Esophagus muscularis mucosa (tissue), 4 donors: ENCODE measurements around the gene SPARC. TPM values are rescaled to one million over a fixed set of nuclear protein-coding genes. Genes with fewer than 3 reads are reported as not detected.

ENCODE experiments used
- DNase-seq: peaks from one replicate; pipeline ENCODE4 v3.0.0-alpha.2; 2017; ENCODE audit errors: extremely low spot score
- H3K27ac ChIP-seq, 4 donors: fragments of 200-600 bp; sonication (generic); replicated peaks in 1 of 4; 1 replicate in 3 of 4; 2 replicates in 1 of 4; pipeline ENCODE4 v1.5.1; 2016 to 2019; ENCODE audit warnings: mild to moderate bottlenecking in 1 of 4
- H3K27me3 ChIP-seq, 4 donors: fragments of 200-600 bp; sonication (generic); one replicate each; pipeline versions ENCODE4 v1.5.1 to v1.6.0; 2016 to 2019
- H3K36me3 ChIP-seq, 4 donors: fragments of 200-600 bp; sonication (generic); one replicate each; pipeline ENCODE4 v1.5.1; 2016 to 2019
- H3K4me1 ChIP-seq, 4 donors: fragments of 200-600 bp; sonication (generic); one replicate each; pipeline ENCODE4 v1.5.1; 2016 to 2019
- H3K4me3 ChIP-seq, 4 donors: fragments of 200-600 bp; sonication (generic); 1 replicate in 2 of 4; 2 replicates in 2 of 4; pipeline ENCODE4 v1.5.1; 2016 to 2019; ENCODE audit warnings: mild to moderate bottlenecking in 4 of 4, moderate library complexity in 1 of 4
- H3K9me3 ChIP-seq, 4 donors: fragments of 200-600 bp; sonication (generic); 1 replicate in 3 of 4; 2 replicates in 1 of 4; pipeline ENCODE4 v1.5.1; 2016 to 2019
- CTCF ChIP-seq, 3 experiments: fragments of 200-600 bp in 2 of 3; fragments of 450-650 bp in 1 of 3; sonication (generic) in 2 of 3; IDR thresholded peaks; one replicate each; pipeline ENCODE4 v1.5.1; 2017 to 2019; ENCODE audit warnings: antibody characterized with exemption in 3 of 3, mild to moderate bottlenecking in 2 of 3, moderate library complexity in 1 of 3
- EP300 ChIP-seq: sonication (generic); formaldehyde crosslinking; IDR thresholded peaks from one replicate; pipeline ENCODE4 v1.6.1; 2017; ENCODE audit warnings: antibody characterized with exemption
- POLR2A ChIP-seq: fragments of 450-650 bp; IDR thresholded peaks from one replicate; pipeline ENCODE4 v1.6.1; 2017; ENCODE audit warnings: antibody characterized with exemption, moderate library complexity, mild to moderate bottlenecking, low read depth
- POLR2AphosphoS5 ChIP-seq, 2 donors: sonication (generic); formaldehyde crosslinking; IDR thresholded peaks; one replicate each; pipeline ENCODE4 v1.6.1; 2017; ENCODE audit warnings: antibody characterized with exemption in 2 of 2
- WGBS: methylation state at CpG from one replicate; pipeline ENCODE4 v1.1.5; 2018; 5-methylcytosine and 5-hydroxymethylcytosine counted together
- intact Hi-C: fragments of 100-400 bp; cut with DNase I; formaldehyde crosslinking; loops from one replicate; pipeline ENCODE4 v1.15.1; 2023
- total RNA-seq, 4 donors: library from RNA; depleted of rRNA; stranded (reverse); fragments of >200 nt; gene quantifications; one replicate each; pipeline versions ENCODE4 v1.1.0 to v1.2.1, GENCODE V29; 2016

SPARC gene
- total RNA-seq, 4 donors from 2014 or later: 269 to 875 (median 432) TPM

DNA sequence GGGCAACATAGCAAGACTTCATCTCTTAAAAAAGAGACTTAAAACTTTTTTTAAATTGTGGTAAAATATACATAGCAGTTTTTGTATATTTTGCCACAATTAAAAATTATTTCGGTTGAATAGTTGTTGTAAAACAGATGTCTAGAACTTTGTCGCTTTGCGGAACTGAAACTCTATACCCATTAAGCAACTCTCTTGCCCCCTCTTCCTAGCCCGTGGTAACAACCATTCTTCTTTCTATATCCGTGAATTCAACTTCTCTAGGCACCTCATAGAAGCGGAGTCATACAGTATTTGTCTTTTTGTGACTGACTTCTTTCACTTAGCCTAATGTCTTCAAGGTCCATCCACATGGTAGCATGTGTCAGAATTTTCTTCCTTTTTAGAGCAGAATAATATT, 43.3 kb downstream of the SPARC start:
- Histone ChIP-seq H3K4me3 (no peak overlapping the region), H3K27ac (no peak overlapping the region), H3K27me3 (no peaks in the 10 kb centered on the region), H3K4me1 (peaks cover 0 to 3% (median 0%) of the 10 kb centered on the region in 4 donors), H3K9me3 (no peaks in the 10 kb centered on the region), H3K36me3 (no peaks in the 10 kb centered on the region)
- intact Hi-C loops: no loop called here
- TF ChIP-seq EP300 (no peak), POLR2AphosphoS5 (IDR thresholded peaks at IDR 0.05) (no peak), CTCF (IDR thresholded peaks at IDR 0.05) (no peak), POLR2A (no peak)
- WGBS: 81% methylated on average over 6 of the region's 6 CpGs
- DNase-seq: no peak

GRCh38 chr5:151642472-151643140, 44.1 kb downstream of the SPARC start:
- no peaks in the 10 kb centered on the region for H3K36me3 ChIP-seq
- H3K9me3 ChIP-seq: no peaks in the 10 kb centered on the region
- no peak overlapping the region for H3K27ac ChIP-seq
- H3K4me1 ChIP-seq: peaks cover 0 to 3% (median 0%) of the 10 kb centered on the region in 4 donors
- no peaks in the 10 kb centered on the region for H3K27me3 ChIP-seq
- no peak overlapping the region for H3K4me3 ChIP-seq
- no peak for DNase-seq
- intact Hi-C loops: no loop called here
- TF ChIP-seq EP300: no peak
- no peak for TF ChIP-seq CTCF (IDR thresholded peaks at IDR 0.05)
- TF ChIP-seq POLR2AphosphoS5 (IDR thresholded peaks at IDR 0.05): no peak
- TF ChIP-seq POLR2A: no peak
- WGBS: 81% methylated on average over 3 of the region's 3 CpGs

DNA sequence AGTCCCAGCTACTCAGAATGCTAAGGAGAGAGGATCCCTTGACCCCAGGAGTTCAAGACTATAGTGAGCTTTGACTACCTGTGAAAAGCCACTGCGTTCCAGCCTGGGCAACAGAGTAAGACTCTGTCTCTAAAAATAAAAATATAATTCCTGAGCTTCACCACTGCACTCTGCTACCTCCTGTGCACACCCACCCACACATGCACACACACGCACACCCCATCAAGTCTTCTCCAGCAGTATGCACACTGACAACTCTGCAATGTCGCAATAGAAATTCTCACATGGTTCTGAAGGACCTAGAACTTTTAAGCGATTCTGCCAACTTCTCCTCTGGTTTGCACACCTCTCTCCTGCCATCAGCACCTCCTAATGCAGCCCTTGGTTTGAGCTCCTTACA, 48.1 kb downstream of the SPARC start:
- Histone ChIP-seq H3K36me3 (no peaks in the 10 kb centered on the region), H3K27ac (no peak overlapping the region), H3K9me3 (no peaks in the 10 kb centered on the region), H3K4me3 (no peak overlapping the region), H3K4me1 (peaks cover 0 to 3% (median 0%) of the 10 kb centered on the region in 4 donors), H3K27me3 (peaks cover 0 to 3% (median 0%) of the 10 kb centered on the region in 4 donors)
- DNase-seq: no peak
- TF ChIP-seq POLR2AphosphoS5 (IDR thresholded peaks at IDR 0.05) (no peak), POLR2A (no peak), CTCF (IDR thresholded peaks at IDR 0.05) (no peak), EP300 (no peak)
- 77% methylated on average over 4 of the region's 4 CpGs for WGBS
- intact Hi-C loops: no loop called here

GRCh38 chr5:151637676-151638075, 49.0 kb downstream of the SPARC start:
- Histone ChIP-seq H3K4me1 (peaks cover 0 to 3% (median 0%) of the 10 kb centered on the region in 4 donors), H3K4me3 (no peak overlapping the region), H3K36me3 (no peaks in the 10 kb centered on the region), H3K27ac (no peak overlapping the region), H3K27me3 (peaks cover 0 to 10% (median 0%) of the 10 kb centered on the region in 4 donors), H3K9me3 (no peaks in the 10 kb centered on the region)
- intact Hi-C loops: no loop called here
- 66% methylated on average over 5 of the region's 5 CpGs for WGBS
- TF ChIP-seq POLR2AphosphoS5 (IDR thresholded peaks at IDR 0.05) (no peak), EP300 (no peak), CTCF (IDR thresholded peaks at IDR 0.05) (no peak), POLR2A (no peak)
- DNase-seq: no peak

GRCh38 chr5:151633892-151634291, 52.8 kb downstream of the SPARC start:
- intact Hi-C loops: no loop called here
- Histone ChIP-seq H3K27ac (no peak overlapping the region), H3K9me3 (no peaks in the 10 kb centered on the region), H3K4me3 (no peak overlapping the region), H3K27me3 (peaks cover 0 to 10% (median 0%) of the 10 kb centered on the region in 4 donors), H3K36me3 (no peaks in the 10 kb centered on the region), H3K4me1 (no peaks in the 10 kb centered on the region)
- TF ChIP-seq EP300: no peak
- TF ChIP-seq CTCF (IDR thresholded peaks at IDR 0.05): no peak
- no peak for TF ChIP-seq POLR2A
- no peak for TF ChIP-seq POLR2AphosphoS5 (IDR thresholded peaks at IDR 0.05)
- DNase-seq: no peak
- WGBS: 71% methylated on average over 1 of the region's 1 CpG
